ENCODE measurements around the gene MT1F.

Gene MT1F

DNA sequence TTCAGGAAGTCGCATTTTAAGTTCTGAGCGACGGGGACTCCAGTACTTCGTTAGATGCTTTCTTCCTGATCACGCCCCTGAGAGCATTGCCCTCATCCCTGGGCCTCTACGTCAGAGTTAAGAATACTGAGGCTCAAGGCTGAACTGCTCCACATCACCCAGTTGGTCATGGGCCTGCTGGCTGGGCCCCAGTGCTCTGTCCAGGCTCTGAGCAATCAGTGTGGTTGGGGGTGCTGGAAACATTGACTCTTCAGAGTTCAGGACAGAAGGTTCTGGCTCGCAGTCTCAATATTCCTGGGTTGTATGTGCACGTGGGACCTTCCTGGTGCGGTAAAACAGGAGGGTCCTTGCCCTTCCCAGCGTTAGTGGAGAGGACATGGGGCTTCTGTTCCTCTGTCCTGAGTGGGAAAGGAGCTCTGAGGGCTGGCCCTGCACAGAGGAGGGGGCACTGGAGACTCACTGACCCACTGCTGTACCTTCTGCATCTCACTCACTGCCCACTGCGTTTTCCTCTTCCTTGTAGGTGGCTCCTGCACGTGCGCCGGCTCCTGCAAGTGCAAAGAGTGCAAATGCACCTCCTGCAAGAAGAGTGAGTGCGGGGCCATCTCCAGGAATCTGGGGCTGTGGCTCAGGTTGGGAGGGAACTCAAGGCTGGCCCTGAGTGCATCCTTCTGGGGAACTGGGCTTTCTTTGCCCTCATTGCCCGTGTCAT, 31.7 kb upstream of the MT1F start:
- no peak for DNase-seq

DNA sequence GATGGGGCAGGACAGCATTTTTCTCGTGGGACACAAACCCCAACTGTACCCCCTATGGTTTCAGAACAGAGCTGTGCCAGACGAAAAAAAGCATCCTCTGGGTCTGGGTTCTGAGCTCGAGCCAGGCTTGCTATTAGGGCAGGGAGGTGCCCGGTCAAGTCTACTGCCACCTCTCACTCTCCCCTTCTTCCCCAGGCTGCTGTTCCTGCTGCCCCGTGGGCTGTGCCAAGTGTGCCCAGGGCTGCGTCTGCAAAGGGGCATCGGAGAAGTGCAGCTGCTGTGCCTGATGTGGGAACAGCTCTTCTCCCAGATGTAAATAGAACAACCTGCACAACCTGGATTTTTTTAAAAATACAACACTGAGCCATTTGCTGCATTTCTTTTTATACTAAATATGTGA, 31.1 kb upstream of the MT1F start:
- DNase-seq, result no peak

DNA sequence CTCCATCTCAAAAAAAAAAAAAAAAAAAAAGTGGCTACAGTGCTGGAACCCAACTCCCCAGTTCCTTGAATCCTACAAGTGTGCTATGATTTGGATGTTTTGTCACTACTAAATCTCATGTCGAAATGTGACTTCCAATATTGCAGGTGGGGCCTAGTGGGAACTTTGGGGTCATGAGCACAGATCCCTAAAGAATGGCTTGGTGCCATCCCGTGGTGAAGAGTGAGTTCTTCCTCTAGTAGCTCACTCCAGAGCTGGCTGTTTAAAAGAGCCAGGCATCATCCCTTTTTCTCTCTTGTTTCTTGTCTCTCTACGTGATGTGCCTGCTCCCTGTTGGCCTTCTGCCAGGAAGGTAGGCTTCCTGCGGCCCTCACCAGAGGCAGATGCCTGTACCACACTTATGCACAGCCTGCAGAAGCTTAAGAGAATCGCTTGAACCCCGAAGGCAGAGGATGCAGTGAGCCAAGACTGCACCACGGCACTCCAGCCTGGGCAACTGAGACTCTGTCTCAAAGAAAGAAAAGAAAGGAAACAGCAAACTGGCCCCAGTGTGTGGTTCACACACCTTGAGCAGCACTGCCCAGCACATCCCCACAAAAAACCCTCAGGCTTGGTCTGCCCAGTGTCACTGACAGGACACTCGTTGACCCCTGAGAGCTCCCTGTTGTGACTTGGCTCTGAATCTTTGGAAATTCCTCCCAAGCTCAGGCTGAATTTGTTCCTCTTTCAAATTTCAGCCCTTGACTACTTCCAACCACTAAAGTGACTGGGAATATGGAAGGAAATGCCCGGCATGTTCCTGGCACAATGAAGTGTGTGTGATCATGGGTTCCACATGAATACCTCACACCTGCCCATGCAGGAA, 29.0 kb upstream of the MT1F start:
- no peak for DNase-seq

DNA sequence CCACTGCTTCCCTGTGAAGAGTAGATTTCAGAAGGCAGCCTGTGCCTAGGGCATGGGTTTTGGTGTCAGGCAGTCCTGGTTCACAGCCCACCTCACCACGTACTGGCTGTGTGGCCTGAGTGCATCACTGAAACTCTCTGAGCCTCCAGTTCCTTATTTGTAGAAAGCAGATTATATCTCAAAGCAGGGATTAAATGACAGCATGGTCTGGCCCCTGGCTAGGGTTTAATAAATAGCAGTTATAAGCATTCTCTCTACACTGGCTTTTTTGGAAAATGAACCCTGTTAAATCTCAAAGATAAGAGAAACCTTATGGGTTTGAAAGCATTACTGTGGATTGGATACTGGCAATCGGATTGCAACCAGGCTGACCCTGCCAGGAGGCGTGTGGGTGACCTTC, 28.2 kb upstream of the MT1F start:
- DNase-seq, result no peak

DNA sequence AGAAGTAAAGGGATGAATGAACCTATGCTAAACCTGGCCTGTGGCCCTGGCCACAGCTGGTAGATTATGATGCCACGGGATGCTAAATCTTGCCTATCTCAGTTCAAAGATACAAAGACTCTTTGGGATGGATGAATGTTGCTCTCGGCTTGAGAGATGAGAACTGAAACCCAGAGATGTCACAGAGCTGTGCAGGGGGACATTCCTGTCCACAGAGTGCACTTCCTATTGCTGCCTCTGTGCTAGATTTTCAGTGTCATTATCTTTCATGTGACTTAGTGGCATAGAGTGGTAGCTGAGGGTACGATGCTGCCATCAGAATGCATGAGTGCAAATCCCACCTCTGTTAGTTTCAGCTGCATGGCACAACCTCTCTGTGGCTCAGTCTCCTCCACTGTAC, 27.6 kb upstream of the MT1F start:
- no peak for DNase-seq

DNA sequence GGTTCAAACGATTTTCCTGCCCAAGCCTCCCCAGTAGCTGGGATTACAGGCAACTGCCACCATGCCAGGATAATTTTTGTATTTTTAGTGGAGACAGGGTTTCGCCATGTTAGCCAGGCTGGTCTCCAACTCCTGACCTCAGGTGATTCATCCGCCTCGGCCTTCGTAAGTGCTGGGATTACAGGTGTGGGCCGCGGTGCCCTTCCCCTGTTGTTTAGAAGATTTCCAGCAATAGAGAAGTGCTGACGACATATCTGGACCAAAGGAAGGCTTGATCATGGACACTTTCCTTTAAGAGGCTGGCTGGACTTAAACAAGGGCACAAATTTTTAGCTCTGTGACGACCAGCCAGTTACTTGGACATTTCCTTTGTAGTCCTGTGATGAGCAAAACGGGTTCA, 26.6 kb upstream of the MT1F start:
- DNase-seq, result no peak

DNA sequence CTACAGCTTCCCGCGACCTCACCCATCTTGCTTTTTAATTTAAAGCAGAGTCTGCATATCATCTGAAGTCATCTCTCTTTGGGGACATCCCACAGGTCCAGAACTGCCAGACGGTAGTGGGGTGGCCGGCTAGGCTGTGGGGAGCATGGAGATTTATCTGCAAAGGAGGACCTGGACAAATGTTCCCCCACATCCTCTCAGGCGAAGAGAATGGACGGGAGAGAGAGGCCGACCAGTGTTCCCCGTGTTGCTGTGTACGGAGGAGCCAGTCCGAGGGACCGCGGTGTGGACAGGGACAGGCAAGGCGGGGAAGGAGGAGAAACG, 26.0 kb upstream of the MT1F start:
- DNase-seq, result no peak

DNA sequence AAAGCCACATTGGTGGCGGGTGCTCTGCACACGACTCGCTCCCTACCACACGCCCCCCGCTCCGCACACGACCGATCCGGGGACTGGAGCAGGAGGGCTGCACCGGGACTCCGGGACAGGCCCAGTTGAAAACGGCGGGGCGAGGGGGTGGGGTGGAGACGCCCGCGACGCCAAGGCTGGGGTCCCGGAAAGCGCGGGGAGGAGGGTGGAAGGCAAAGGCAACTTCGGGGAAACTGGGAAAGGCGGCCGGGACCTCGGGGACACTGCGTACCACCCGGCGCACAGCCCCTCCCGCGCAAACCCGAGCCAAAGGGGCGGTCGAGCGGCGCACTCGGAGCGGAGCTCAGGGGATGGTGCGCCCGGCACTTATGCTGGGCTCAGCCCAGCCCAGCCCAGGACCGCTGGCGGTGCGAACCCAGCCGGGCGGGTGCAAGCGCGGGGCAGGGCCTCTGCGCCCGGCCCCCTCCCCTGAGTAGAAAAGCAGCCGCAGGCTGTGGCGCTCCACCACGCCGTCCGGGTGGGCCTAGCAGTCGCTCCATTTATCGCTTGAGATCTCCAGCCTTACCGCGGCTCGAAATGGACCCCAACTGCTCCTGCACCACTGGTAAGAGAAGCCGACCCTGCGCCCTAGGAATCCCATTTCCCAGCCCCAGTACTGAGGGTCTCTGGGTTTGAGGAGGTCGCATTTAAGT, 25.5 kb upstream of the MT1F start, which contains the start of gene MT1M:
Gene MT1M (plus strand): TSS at position 504 of the 692 bp plus-strand sequence. CDS start 73 bp downstream, at position 577.
- no peak for DNase-seq

DNA sequence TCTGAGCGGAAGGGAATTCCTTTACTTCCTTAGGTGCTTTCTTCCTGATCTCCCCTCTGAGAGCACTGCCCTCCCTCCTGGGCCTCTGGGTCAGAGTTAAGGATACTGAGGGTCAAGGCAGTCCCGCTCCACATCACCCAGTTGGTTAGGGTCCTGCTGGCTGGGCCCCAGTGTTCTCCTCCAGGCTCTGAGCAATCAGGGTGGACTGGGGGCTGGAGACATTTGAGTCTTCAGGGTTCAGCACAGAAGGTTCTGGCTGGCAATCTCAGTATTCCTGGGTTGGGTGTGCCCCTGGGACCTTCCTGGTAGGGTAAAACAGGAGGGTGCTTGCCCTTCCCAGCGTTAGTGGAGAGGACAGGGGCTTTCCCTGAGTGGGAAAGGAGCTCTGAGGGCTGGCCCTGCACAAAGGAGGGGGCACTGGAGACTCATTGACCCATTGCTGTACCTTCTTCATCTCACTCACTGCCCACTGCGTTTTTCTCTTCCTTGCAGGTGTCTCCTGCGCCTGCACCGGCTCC, 24.9 kb upstream of the MT1F start:
- no peak for DNase-seq

DNA sequence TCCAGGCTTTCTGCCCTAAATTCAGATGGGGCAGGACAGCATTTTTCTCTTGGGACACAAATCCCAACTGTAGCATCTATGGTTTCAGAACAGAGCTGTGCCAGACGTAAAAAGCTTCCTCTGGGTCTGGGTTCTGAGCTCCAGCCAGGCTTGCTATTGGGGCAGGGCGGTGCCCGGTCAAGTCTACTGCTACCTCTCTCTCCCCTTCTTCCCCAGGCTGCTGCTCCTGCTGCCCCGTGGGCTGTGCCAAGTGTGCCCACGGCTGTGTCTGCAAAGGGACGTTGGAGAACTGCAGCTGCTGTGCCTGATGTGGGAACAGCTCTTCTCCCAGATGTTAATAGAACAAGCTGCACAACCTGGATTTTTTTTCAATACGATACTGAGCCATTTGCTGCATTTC, 24.2 kb upstream of the MT1F start:
- no peak for DNase-seq

DNA sequence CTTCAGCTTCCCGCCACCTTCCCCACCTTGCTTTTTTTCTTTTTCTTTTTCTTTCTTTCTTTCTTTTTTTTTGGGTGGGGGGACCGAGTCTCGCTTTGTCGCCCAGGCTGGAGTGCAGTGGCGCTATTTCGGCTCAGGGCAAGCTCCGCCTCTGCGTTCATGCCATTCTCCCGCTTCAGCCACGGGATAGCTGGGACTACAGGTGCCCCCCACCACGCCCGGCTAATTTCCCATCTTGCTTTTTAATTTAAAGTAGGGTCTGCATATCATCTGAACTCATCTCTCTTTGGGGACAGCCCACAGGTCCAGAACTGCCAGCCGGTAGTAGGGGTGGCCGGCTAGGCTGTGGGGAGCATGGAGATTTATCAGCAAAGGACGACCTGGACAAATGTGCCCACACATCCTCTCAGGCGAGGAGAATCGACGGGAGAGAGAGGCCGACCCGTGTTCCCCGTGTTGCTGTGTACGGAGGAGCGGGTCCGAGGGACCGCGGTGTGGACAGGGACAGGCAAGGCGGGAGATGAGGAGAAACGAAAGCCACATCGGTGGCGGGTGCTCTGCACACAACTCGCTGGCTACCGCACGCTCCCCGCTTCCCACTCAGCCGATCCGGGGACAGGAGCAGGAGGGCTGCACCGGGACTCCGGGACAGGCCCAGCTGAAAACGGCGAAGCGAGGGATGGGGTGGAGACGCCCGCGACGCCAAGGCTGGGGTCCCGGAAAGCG, 22.9 kb upstream of the MT1F start:
- no peak for DNase-seq

DNA sequence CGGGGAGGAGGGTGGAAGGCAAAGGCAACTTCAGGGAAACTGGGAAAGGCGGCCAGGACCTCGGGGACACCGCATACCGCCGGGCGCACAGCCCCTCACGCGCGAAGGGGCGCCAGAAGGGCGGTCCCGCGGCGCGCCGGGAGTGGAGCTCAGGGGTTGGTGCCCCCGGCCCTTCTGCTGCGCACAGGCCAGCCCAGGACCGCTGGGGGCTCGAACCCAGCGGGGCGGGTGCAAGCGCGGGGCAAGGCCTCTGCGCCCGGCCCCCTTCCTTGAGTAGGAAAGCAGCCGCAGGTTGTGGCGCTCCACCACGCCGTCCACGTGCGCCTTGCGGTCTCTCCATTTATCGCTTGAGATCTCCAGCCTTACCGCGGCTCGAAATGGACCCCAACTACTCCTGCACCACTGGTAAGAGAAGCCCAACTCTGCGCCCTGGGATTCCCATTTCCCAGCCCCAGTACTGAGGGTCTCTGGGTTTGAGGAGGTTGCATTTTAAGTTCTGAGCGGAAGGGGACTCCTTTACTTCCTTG, 22.3 kb upstream of the MT1F start:
- no peak for DNase-seq

DNA sequence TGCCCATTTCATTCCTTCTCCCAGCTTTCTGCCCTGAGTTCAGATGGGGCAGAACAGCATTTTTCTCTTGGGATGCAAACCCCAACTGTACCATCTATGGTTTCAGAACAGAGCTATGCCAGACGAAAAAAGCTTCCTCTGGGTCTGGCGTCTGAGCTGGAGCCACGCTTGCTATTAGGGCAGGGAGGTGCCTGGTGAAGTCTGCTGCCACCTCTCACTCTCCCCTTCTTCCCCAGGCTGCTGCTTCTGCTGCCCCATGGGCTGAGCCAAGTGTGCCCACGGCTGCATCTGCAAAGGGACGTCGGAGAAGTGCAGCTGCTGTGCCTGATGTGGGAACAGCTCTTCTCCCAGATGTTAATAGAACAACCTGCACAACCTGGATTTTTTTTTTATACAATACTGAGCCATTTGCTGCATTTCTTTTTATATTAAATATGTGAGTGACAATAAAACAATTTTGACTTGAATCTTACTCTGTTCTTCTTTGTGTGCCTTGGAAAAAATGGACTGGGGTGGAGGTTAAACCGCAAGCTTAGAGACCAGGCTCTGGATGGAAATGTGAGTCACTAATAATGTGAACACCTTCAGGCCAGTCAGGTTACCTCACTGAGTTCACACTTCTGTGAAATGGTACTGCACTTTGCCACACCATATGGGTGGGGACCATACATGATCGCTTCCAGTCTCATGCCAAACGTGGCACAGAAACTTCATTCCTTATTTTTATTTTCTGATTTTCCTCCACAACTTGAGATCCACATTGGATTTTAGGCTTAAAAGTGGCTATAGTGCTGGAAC, 20.9 kb upstream of the MT1F start:
- DNase-seq, result no peak

DNA sequence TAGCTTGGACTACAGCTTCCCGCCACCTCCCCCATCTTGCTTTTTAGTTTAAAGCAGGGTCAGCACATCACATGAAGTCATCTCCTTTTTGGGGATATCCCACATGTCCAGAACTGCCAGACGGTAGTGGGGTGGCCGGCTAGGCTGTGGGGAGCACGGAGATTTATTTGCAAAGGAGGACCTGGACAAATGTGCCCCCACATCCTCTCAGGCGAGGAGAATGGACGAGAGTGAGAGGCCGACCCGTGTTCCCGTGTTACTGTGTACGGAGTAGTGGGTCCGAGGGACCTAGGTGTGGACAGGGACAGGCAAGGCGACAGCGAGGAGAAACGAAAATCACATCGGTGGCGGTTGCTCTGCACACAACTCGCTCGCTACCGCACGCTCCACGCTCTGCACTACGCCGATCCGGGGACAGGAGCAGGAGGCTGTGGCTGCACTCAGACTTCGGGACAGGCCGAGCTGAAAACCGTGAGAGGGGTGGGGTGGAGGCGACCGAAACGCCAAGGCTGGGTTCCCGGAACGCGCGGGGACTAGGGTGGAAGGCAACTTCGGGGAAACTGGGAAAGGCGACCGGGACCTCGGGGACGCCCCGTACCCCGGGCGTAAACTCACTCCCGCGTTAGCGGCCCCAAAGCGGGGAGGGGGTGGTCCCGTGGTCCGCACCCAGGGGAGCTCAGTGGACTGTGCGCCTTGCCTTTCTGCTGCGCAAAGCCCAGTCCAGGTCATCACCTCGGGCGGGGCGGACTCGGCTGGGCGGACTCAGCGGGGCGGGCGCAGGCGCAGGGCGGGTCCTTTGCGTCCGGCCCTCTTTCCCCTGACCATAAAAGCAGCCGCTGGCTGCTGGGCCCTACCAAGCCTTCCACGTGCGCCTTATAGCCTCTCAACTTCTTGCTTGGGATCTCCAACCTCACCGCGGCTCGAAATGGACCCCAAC, 19.7 kb upstream of the MT1F start, which contains the start of gene MT1A:
Gene MT1A (plus strand): TSS at position 853 of the 937 bp plus-strand sequence. CDS start 73 bp downstream, at position 926.
- DNase-seq, result no peak

DNA sequence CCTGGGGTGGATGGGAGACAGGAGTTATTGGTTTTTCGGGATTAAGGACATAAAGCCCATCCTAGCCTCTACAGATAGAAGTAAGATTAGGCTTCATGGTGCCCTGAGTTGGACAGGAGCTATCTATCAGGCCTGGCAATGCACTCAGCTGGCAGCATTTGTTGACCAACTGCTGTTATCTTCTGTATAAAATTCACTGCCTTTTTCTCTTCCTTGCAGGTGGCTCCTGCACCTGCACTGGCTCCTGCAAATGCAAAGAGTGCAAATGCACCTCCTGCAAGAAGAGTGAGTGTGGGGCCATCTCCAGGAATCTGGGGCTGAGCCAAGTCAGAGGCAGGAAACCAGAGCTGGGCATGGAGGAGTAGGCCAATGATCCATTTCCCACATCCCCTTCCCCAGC, 18.7 kb upstream of the MT1F start:
- no peak for DNase-seq

DNA sequence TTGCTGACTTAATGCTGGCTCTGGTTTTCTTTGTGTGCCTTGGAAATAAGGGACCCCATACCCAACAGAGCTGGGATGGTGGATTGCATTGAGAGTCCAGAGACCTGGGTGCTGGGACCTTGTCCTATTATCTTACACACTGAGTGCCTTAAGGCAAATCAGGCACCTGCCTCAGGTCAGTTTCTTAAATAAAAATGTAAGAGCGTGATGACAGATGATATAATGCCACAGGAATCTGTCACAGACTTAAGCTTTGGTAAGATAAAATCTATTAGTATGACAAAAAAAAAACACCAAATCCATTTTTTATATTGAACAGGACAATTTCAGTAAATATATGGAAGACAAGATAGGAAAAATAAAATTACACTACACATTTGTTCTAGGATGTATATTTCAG, 17.7 kb upstream of the MT1F start:
- no peak for DNase-seq

DNA sequence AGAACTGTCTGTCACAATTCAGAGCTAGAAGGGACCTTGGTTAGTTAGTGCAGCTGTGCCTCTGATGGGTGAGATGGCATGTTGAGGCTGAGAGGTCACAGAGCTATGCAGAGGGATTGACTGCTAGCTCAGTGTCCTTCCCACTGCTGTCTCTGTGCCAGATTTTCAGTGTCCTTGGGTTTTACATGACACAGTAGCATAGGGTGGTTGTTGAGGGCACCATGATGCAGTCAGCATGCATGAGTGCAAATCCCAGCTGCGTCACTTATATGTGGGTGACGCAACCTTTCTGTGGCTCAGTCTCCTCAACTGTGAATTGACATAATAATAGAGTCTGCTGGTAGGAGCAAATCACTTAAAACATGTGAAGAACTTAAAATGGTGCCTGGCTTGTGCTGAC, 16.6 kb upstream of the MT1F start:
- no peak for DNase-seq

DNA sequence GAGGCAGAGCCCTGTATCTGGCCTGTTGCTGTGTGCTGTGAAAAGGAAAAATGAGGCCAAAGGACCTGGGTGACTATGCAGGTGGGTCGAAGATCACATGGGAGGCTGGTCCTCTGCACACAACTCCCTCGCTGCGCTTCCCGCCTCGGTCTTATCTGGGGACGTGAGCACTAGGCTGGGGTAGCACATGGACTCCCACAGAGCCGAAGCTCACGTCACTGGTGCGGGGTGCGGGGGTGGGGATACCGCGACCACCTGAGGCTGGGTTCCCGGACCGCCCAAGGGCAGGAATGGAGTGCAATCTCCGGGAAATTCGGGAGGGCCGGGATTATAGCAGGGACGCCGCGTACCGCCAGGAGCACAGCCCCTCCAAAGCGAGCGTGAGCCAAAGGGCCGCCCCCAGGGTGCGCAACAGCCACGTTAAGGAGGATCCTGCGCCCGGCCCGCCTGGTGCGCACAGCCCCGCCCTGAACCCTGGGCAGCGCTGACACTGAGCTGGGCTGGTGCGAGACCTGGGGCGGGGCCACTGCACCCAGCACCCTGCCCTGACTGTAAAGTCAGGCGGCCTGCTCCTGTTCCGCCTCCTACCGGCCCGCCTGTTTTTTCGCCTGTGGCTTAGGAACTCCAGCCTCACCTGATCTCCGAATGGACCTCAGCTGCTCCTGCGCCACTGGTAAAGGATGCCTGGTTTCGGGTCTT, 14.5 kb upstream of the MT1F start:
- no peak for DNase-seq

DNA sequence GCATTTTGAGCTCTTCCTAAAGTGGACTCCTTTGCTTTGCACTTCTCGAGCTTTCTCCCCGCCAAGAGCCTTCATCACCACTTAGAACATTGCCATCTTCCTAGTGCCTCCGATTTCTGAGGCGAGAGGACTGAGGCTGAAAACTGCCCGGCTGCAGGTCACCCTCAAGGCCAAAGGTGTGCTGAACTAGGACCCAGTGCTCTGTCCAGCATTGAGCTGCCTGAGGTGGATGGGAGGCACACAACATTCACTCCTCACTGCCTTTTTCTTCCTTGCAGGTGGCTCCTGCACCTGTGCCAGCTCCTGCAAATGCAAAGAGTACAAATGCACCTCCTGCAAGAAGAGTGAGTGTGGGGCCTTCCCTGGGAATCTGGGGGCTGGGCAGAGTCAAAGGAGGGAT, 13.9 kb upstream of the MT1F start:
- no peak for DNase-seq

DNA sequence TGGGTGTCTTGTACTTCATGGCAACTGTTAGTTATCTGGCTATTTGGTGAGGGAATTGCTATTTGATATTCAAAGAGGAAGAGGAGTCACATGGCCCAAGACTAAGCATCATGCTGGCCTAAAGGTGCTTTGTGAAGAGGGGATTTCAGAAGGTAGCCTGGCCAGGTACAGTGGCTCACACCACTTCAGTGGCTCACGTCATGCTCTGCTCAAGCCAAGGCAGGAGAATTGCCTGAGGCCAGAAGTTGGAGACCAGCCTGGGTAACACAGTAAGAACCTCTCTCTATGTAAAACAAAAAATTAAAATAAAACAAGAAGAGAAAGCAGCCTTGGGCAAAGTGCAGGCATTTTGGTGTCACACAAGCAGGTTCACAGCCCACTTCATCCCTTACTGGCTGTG, 12.4 kb upstream of the MT1F start:
- no peak for DNase-seq
